SK-N-SH (cell line): ENCODE measurements around the gene TOP3B.

Source experiments
- EZH2phosphoT487 ChIP-seq: fragments of 200-600 bp; sonication (generic); IDR thresholded peaks from 2 replicates; pipeline ENCODE4 v1.6.1; 2017; ENCODE audit warnings: low read depth, mixed run types, mild to moderate bottlenecking, antibody characterized with exemption, moderate library complexity, borderline replicate concordance
- POLR2AphosphoS5 ChIP-seq: IDR thresholded peaks from 2 replicates; pipeline ENCODE4 v1.6.1; 2012; ENCODE audit warnings: low read depth, low read length

DNA sequence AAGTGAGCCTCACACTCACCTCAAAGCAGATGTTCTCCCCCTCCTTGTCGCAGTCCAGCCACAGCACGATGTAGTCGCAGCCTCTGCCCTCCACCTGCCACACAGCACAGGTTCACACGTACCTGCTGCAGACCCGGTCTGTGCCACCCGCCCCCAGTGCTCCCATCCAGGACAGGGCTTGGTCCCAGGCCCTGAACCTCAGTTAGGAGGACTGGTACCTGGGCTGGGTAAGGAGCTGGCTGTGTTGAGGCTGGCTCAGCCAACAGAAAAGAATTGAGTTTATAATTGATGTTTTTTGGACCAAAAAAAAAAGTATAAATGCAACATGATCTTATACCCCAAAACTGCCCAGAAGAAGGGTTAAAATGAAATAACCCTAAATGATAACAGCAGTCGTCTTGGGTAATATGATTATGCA lies 10.7 kb downstream of the TOP3B start:
- TF ChIP-seq POLR2AphosphoS5: no peak
- no peak for TF ChIP-seq EZH2phosphoT487
